GM10266 (cell line): ENCODE results near the gene CCNJL.

Experiments
- DNase-seq: peaks from one replicate; pipeline ENCODE4 v3.0.0; 2012; ENCODE audit errors: extremely low spot score
- CTCF ChIP-seq: IDR thresholded peaks from 2 replicates; pipeline ENCODE4 v1.5.1; 2012; ENCODE audit warnings: mild to moderate bottlenecking, low read depth; ENCODE audit not compliant: control insufficient read depth, insufficient read depth; ENCODE audit errors: missing control alignments

Gene CCNJL

GRCh38 chr5:160330212-160330611 lies 17.8 kb upstream of the CCNJL start:
- TF ChIP-seq CTCF, result no peak
- DNase-seq, result no peak

- no peak for DNase-seq
- TF ChIP-seq CTCF, result no peak
These were observed 15.5 kb upstream of the CCNJL start for GRCh38 chr5:160327818-160328217.

GRCh38 chr5:160326981-160327380 lies 14.6 kb upstream of the CCNJL start:
- DNase-seq, result no peak
- no peak for TF ChIP-seq CTCF

GRCh38 chr5:160325716-160326115 lies 13.4 kb upstream of the CCNJL start:
- TF ChIP-seq CTCF, result no peak
- no peak for DNase-seq

GRCh38 chr5:160324886-160325285 lies 12.5 kb upstream of the CCNJL start:
- TF ChIP-seq CTCF, result no peak
- no peak for DNase-seq

- TF ChIP-seq CTCF, result no peak
- DNase-seq, result no peak
These were observed 6.0 kb upstream of the CCNJL start for GRCh38 chr5:160318409-160318808.

GRCh38 chr5:160317434-160317833 lies 5.1 kb upstream of the CCNJL start:
- no peak for DNase-seq
- TF ChIP-seq CTCF, result no peak
